ENCODE results near the gene STPG3. TPM values are rescaled to one million over a fixed set of nuclear protein-coding genes. Genes with fewer than 3 reads are reported as not detected.

STPG3 gene
- total and polyA plus RNA-seq, 2 of the 13 experiments (the other 11 are each of a cell fraction or from before 2014, with no cell fraction given) = not detected

DNA sequence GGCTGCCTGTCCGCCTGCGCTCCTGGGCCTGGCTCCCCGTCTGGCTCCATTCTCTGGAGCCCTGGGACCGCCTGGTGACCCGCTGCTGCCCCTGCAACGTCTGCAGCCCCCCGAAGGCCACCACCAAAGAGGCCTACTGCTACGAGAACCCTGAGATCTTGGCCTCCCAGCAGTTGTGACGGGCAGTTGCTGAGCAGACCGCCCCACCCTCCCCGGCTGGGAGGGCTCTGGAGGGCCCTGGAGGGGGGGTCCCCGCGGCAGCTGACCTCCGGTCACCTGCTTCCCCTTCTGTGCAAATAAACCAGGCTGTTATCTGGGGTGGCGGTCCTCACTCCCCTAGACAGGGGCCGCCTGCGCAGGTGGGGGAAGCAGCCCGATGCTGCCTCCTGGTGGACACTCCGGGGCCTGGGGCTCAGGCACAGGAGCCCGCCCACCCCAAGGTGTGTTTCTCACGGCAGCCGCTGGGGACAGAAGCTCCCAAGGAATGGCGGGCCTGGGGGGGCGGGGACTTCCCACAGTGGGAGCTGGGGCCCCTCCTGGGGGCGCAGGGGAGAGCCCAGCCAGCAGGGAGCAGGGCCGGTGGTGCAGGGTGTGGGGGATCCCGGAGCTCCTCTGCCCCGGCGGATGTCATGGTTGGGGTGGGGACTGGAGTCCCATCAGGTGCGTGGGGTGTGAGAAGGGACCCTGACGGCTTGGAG lies 14.7 kb upstream of the STPG3 start (continued):
- TF ChIP-seq ZNF772 (CRISPR knock-in tag; IDR thresholded peaks at IDR 0.05) = no peak
- TF ChIP-seq, protein P1, sequence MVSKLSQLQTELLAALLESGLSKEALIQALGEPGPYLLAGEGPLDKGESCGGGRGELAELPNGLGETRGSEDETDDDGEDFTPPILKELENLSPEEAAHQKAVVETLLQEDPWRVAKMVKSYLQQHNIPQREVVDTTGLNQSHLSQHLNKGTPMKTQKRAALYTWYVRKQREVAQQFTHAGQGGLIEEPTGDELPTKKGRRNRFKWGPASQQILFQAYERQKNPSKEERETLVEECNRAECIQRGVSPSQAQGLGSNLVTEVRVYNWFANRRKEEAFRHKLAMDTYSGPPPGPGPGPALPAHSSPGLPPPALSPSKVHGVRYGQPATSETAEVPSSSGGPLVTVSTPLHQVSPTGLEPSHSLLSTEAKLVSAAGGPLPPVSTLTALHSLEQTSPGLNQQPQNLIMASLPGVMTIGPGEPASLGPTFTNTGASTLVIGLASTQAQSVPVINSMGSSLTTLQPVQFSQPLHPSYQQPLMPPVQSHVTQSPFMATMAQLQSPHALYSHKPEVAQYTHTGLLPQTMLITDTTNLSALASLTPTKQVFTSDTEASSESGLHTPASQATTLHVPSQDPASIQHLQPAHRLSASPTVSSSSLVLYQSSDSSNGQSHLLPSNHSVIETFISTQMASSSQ (IDR thresholded peaks at IDR 0.05; ENCODE audit: low read depth) = no peak
- TF ChIP-seq, protein P1 (CRISPR knock-in tag; IDR thresholded peaks at IDR 0.05; ENCODE audit: borderline replicate concordance) = no peak
- TF ChIP-seq, protein P2, sequence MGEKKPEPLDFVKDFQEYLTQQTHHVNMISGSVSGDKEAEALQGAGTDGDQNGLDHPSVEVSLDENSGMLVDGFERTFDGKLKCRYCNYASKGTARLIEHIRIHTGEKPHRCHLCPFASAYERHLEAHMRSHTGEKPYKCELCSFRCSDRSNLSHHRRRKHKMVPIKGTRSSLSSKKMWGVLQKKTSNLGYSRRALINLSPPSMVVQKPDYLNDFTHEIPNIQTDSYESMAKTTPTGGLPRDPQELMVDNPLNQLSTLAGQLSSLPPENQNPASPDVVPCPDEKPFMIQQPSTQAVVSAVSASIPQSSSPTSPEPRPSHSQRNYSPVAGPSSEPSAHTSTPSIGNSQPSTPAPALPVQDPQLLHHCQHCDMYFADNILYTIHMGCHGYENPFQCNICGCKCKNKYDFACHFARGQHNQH (CRISPR knock-in tag; IDR thresholded peaks at IDR 0.05) = 0 out of 2 replicates have a peak, but pooled peaks have one; percentile 44
- TF ChIP-seq ZBTB38 (CRISPR knock-in tag; IDR thresholded peaks at IDR 0.05) = no peak
- TF ChIP-seq NFE2L2 (IDR thresholded peaks at IDR 0.05; ENCODE audit: low read length) = no peak
- TF ChIP-seq ZNF660 (CRISPR knock-in tag; IDR thresholded peaks at IDR 0.05; ENCODE audit: borderline replicate concordance, low read depth) = no peak
- TF ChIP-seq PHB2 (IDR thresholded peaks at IDR 0.05; ENCODE audit: partially characterized antibody) = no peak
- TF ChIP-seq, protein P3, sequence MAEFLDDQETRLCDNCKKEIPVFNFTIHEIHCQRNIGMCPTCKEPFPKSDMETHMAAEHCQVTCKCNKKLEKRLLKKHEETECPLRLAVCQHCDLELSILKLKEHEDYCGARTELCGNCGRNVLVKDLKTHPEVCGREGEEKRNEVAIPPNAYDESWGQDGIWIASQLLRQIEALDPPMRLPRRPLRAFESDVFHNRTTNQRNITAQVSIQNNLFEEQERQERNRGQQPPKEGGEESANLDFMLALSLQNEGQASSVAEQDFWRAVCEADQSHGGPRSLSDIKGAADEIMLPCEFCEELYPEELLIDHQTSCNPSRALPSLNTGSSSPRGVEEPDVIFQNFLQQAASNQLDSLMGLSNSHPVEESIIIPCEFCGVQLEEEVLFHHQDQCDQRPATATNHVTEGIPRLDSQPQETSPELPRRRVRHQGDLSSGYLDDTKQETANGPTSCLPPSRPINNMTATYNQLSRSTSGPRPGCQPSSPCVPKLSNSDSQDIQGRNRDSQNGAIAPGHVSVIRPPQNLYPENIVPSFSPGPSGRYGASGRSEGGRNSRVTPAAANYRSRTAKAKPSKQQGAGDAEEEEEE (CRISPR knock-in tag; IDR thresholded peaks at IDR 0.05; ENCODE audit: borderline replicate concordance) = no peak
- TF ChIP-seq, protein P4, sequence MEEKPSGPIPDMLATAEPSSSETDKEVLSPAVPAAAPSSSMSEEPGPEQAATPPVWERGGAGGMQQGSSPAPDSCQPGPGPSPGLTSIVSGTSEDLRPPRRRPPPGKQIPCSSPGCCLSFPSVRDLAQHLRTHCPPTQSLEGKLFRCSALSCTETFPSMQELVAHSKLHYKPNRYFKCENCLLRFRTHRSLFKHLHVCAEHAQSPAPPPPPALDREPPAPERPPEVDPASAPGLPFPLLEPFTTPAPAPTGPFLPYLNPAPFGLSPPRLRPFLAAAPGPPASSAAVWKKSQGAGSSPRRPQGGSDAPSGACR (CRISPR knock-in tag; IDR thresholded peaks at IDR 0.05) = no peak; the same call in none of the 2 replicates
- TF ChIP-seq, protein P5, sequence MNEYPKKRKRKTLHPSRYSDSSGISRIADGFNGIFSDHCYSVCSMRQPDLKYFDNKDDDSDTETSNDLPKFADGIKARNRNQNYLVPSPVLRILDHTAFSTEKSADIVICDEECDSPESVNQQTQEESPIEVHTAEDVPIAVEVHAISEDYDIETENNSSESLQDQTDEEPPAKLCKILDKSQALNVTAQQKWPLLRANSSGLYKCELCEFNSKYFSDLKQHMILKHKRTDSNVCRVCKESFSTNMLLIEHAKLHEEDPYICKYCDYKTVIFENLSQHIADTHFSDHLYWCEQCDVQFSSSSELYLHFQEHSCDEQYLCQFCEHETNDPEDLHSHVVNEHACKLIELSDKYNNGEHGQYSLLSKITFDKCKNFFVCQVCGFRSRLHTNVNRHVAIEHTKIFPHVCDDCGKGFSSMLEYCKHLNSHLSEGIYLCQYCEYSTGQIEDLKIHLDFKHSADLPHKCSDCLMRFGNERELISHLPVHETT (CRISPR knock-in tag; conservative IDR thresholded peaks at IDR 0.05) = no peak
- 0 out of 2 replicates have a peak, but pooled peaks have one; percentile 6 for TF ChIP-seq MAF1 (CRISPR knock-in tag; IDR thresholded peaks at IDR 0.05; ENCODE audit: borderline replicate concordance)
- TF ChIP-seq KDM4B (CRISPR knock-in tag; IDR thresholded peaks at IDR 0.05) = 0 out of 2 replicates have a peak, but pooled peaks have one; percentile 69
- TF ChIP-seq, protein P6, sequence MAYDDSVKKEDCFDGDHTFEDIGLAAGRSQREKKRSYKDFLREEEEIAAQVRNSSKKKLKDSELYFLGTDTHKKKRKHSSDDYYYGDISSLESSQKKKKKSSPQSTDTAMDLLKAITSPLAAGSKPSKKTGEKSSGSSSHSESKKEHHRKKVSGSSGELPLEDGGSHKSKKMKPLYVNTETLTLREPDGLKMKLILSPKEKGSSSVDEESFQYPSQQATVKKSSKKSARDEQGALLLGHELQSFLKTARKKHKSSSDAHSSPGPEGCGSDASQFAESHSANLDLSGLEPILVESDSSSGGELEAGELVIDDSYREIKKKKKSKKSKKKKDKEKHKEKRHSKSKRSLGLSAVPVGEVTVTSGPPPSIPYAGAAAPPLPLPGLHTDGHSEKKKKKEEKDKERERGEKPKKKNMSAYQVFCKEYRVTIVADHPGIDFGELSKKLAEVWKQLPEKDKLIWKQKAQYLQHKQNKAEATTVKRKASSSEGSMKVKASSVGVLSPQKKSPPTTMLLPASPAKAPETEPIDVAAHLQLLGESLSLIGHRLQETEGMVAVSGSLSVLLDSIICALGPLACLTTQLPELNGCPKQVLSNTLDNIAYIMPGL (CRISPR knock-in tag; IDR thresholded peaks at IDR 0.05; ENCODE audit: borderline replicate concordance in 1 of 2, low read depth in 1 of 2) = peak; percentile 97 to 98
- TF ChIP-seq, protein P7, sequence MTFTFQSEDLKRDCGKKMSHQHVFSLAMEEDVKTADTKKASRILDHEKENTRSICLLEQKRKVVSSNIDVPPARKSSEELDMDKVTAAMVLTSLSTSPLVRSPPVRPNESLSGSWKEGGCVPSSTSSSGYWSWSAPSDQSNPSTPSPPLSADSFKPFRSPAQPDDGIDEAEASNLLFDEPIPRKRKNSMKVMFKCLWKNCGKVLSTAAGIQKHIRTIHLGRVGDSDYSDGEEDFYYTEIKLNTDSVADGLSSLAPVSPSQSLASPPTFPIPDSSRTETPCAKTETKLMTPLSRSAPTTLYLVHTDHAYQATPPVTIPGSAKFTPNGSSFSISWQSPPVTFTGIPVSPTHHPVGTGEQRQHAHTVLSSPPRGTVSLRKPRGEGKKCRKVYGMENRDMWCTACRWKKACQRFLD (CRISPR knock-in tag; IDR thresholded peaks at IDR 0.05; ENCODE audit: borderline replicate concordance) = no peak

Data from HepG2 (cell line).